AG04450 (cell line): ENCODE data around the gene PITPNM3. TPM values are rescaled to one million over a fixed set of nuclear protein-coding genes. Genes with fewer than 3 reads are reported as not detected.
"Not testable (repeated sequence)": the region's sequence is repeated elsewhere in the genome, so short reads cannot be mapped to it uniquely, and the experiment has no call there.

Experiments used
- CTCF ChIA-PET: fragments of 300-600, 350-600 bp; formaldehyde crosslinking; extraction: SDS; loops from one replicate; lab custom pipeline; 2022; ENCODE audit warnings: antibody characterized with exemption, inconsistent platforms; lab: Charles Lee
- POLR2A ChIA-PET: fragments of 350-600 bp; formaldehyde crosslinking; extraction: SDS; loops from one replicate; lab custom pipeline; 2021; ENCODE audit warnings: antibody characterized with exemption, inconsistent platforms; lab: Yijun Ruan, JAX
- DNase-seq: peaks from one replicate; pipeline ENCODE4 v3.0.0-alpha.2; 2011; ENCODE audit warnings: low read depth, low spot score
- H3K27ac ChIP-seq: one replicate; pipeline ENCODE4 v1.5.1; 2012; ENCODE audit warnings: low read depth, low read length, control low read depth
- H3K27me3 ChIP-seq: one replicate; pipeline ENCODE4 v1.6.0; 2012; ENCODE audit warnings: low read length; ENCODE audit not compliant: control insufficient read depth, insufficient read depth
- H3K4me3 ChIP-seq: 2 replicates; pipeline ENCODE4 v1.5.1; 2011; ENCODE audit warnings: mild to moderate bottlenecking, low read depth, low read length, control low read depth
- H3K9me3 ChIP-seq: 2 replicates; pipeline ENCODE4 v1.5.1; 2012; ENCODE audit warnings: low read length; ENCODE audit not compliant: control insufficient read depth, insufficient read depth
- polyA plus RNA-seq: library from polyadenylated mRNA; depleted of rRNA; stranded (reverse); fragments of >200 nt; gene quantifications from 2 replicates; pipeline ENCODE4 v1.2.3, GENCODE V29; 2011
- TF ChIP-seq, protein P1 (sequence below): IDR thresholded peaks from 2 replicates; pipeline ENCODE4 v1.5.1; 2011; ENCODE audit warnings: low read depth, low read length, control low read depth, inconsistent platforms

Gene PITPNM3
- polyA plus RNA-seq, 1 experiment: 0.38 TPM

DNA sequence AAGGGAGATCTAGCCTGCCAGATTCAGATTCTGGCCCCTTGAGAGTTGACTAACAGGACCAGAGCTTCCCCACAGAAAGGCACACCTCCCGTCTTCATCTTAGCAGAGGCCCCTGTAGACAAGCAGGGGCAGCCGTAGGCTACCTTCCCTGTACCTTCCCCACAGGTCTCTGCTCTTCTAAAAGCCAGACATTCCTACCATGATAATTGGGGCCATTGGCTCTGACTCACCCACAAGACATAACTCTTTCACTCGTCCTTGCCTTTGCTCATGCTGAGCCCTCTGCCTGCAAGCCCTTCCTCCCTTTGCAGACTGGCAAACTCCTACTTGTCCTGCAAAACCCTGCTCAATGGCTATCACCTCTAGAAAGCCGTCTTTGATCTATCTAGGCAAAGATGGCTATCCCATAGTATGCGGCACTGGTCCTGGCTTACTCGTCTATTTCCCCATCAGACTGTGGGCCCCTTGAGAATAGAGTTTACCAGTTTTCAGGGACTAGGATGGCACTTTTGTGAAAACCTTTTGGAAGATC lies 68.3 kb downstream of the PITPNM3 start:
- Histone ChIP-seq H3K27ac (no peak overlapping the region), H3K27me3 (peaks cover 9% of the 10 kb centered on the region), H3K4me3 (no peak overlapping the region), H3K9me3 (no peaks in the 10 kb centered on the region)
- no peak for DNase-seq
- ChIA-PET CTCF (interaction anchor here (1.9 kb wide), 1 partner anchor 15 kb away, joined by 11 read pairs; no protein-coding TSS in a partner anchor), POLR2A (no interaction called here)
- TF ChIP-seq, protein P1, sequence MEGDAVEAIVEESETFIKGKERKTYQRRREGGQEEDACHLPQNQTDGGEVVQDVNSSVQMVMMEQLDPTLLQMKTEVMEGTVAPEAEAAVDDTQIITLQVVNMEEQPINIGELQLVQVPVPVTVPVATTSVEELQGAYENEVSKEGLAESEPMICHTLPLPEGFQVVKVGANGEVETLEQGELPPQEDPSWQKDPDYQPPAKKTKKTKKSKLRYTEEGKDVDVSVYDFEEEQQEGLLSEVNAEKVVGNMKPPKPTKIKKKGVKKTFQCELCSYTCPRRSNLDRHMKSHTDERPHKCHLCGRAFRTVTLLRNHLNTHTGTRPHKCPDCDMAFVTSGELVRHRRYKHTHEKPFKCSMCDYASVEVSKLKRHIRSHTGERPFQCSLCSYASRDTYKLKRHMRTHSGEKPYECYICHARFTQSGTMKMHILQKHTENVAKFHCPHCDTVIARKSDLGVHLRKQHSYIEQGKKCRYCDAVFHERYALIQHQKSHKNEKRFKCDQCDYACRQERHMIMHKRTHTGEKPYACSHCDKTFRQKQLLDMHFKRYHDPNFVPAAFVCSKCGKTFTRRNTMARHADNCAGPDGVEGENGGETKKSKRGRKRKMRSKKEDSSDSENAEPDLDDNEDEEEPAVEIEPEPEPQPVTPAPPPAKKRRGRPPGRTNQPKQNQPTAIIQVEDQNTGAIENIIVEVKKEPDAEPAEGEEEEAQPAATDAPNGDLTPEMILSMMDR: no peak

DNA sequence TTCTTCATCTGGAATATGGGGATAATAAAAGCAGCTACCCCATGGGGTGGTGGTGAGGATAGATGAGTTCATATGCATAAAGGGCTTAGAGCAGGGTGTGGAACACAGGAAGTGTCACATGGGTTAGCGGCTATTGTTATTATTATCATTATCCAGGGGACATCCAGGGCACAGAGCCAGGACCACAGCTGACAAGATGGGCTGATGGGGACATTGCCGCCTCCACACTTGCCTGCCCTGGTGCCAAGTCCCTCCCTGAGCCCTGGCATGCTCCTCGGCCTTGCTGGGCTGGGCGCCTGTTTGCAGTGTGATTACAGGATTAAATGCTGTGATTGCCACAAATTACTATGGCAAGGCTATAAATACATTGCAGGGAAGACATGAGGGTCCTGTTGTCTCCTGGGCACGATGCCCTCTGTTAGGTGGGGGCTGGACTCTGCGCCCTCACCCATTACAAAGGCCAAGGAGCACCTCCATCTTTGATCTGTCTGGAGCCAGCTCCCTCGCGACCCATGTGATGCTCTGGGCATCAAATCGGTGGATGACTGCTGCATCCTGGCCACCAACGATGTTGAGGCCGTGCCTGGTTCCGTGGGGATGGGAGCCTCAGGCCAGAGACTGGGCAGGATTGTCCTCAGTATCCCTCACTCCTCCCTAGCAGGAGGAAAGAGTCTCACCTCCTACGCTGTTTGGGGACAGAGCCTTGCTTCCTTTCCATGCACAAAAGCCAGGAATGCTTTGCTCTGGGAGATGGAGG lies 68.9 kb downstream of the PITPNM3 start:
- TF ChIP-seq, protein P1: no peak
- no peak overlapping the region for H3K27ac ChIP-seq
- CTCF ChIA-PET: interaction anchor here (1.9 kb wide), 1 partner anchor 14 kb away, joined by 11 read pairs; no protein-coding TSS in a partner anchor
- no peaks in the 10 kb centered on the region for H3K9me3 ChIP-seq
- peaks cover 9% of the 10 kb centered on the region for H3K27me3 ChIP-seq
- no peak overlapping the region for H3K4me3 ChIP-seq
- DNase-seq: no peak
- POLR2A ChIA-PET: no interaction called here

DNA sequence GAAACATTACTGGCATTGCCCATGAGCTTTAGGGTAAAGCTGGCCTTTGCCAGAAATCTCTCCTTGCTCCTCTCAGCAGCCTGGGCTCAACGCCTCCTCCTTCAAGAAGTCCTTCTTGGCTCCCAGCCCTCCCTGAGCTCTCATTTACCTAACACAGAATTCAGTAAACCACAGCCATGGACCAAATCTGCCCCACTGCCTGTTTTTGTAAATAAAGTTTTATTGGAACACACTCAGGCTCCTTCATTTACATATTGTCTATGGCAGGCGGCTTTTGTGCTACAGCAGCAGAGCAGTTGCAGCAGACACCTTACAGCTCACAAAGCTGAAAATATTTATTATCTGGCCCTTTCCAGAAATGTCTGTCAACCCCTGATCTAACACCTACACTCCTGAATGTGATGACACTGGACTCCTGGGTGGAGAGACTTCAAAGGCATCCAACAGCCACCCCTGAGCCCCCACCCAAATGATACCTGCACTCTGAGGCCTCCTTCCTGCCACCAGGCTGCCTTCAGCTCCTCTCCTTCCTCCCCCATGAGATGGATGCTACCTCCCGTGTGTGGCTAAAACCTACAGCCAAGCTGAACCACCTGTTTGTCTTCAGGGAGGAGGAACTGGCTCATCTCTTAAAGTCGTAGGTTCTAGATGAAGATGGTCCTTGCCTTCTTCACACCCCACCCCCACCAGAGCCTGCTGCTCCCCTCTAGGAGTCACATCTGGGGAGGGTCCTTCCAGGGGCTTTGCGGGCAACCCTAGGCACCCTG lies 70.5 kb downstream of the PITPNM3 start:
- Histone ChIP-seq H3K9me3 (no peaks in the 10 kb centered on the region), H3K27me3 (peaks cover 15% of the 10 kb centered on the region), H3K4me3 (no peak overlapping the region), H3K27ac (no peak overlapping the region)
- TF ChIP-seq, protein P1: no peak
- CTCF ChIA-PET: interaction anchor here (1.5 kb wide), 1 partner anchor 13 kb away, joined by 10 read pairs; no protein-coding TSS in a partner anchor
- no peak for DNase-seq
- POLR2A ChIA-PET: no interaction called here

DNA sequence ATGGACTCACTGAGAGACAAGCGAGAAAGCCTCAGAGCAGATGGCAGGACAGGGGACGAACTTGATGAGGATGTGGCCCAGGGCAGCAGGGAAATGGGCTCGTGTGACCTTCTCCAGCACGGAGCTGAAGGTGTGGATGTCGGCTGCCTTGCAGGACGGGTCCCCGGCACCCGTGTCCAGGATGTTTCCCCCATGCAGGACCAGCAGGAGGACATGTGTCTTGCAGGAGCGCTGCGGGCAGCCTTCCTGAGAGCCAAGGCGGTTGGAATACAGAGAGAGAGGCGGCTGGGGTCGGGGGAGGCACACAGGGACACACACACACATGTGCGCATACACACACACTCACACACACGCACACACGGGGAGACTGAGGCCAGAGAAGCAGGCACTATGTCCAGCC lies 72.8 kb downstream of the PITPNM3 start:
- TF ChIP-seq, protein P1: no peak
- no peak for DNase-seq
- no peak overlapping the region for H3K27ac ChIP-seq
- ChIA-PET CTCF (no interaction called here), POLR2A (no interaction called here)
- H3K9me3 ChIP-seq: no peaks in the 10 kb centered on the region
- H3K4me3 ChIP-seq: no peak overlapping the region
- H3K27me3 ChIP-seq: peaks cover 22% of the 10 kb centered on the region

DNA sequence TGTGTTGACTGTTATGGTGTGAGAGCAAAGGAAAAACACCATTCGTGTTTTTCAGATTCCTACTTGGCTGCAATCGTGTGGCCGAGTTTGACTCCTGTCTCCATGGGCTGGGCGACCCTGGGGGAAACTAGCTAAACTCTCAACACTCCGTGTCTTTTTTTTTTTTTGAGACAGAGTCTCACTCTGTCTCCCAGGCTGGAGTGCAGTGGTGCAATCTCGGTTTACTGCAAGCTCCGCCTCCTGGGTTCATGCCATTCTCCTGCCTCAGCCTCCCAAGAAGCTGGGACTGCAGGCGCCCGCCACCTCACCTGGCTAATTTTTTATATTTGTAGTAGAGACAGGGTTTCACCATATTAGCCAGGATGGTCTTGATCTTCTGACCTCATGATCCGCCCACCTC lies 73.6 kb downstream of the PITPNM3 start:
- POLR2A ChIA-PET: not testable (repeated sequence)

More for the DNA sequence above, 73.6 kb downstream of the PITPNM3 start:
- H3K27me3 ChIP-seq: peaks cover 22% of the 10 kb centered on the region
- not testable (repeated sequence) for H3K4me3 ChIP-seq, DNase-seq, H3K9me3 ChIP-seq, H3K27ac ChIP-seq
- CTCF ChIA-PET: interaction anchor here (0.9 kb wide), 1 partner anchor 10 kb away, joined by 4 read pairs; no protein-coding TSS in a partner anchor
